Gastroesophageal sphincter (tissue), 4 donors: ENCODE results near the gene TET1. TPM values are rescaled to one million over a fixed set of nuclear protein-coding genes. Genes with fewer than 3 reads are reported as not detected.
"Not testable (repeated sequence)": the region's sequence is repeated elsewhere in the genome, so short reads cannot be mapped to it uniquely, and the experiment has no call there.

Experiments
- ATAC-seq: fragments of 150-250 bp; one replicate; pipeline ENCODE4 v1.9.1; 2016; ENCODE audit warnings: mild to moderate bottlenecking, moderate library complexity
- H3K27ac ChIP-seq, 4 donors: fragments of 200-600 bp; sonication (generic) in 3 of 4; 1 replicate in 3 of 4; 2 replicates in 1 of 4; pipeline ENCODE4 v1.5.1; 2016 to 2019
- H3K27me3 ChIP-seq: fragments of 200-600 bp; sonication (generic); one replicate; pipeline ENCODE4 v1.5.1; 2019
- H3K36me3 ChIP-seq, 2 donors: fragments of 200-600 bp; sonication (generic); one replicate each; pipeline ENCODE4 v1.5.1; 2019; ENCODE audit warnings: control low read depth in 1 of 2
- H3K4me1 ChIP-seq, 3 donors: fragments of 200-600 bp; sonication (generic); 1 replicate in 2 of 3; 2 replicates in 1 of 3; pipeline ENCODE4 v1.5.1; 2016 to 2019; ENCODE audit warnings: control low read depth in 2 of 3
- H3K4me3 ChIP-seq, 2 donors: fragments of 200-600 bp; sonication (generic); one replicate each; pipeline ENCODE4 v1.5.1; 2019; ENCODE audit warnings: mild to moderate bottlenecking in 1 of 2, moderate library complexity in 1 of 2
- H3K9me3 ChIP-seq, 3 donors: fragments of 200-600 bp; sonication (generic); one replicate each; pipeline ENCODE4 v1.5.1; 2017 to 2019; ENCODE audit warnings: control low read depth in 2 of 3
- CTCF ChIP-seq, 4 experiments: fragments of 200-600 bp in 2 of 4; fragments of 450-650 bp in 2 of 4; sonication (generic) in 1 of 4; IDR thresholded peaks; one replicate each; pipeline ENCODE4 v1.5.1; 2017 to 2019; ENCODE audit warnings: antibody characterized with exemption in 4 of 4, mild to moderate bottlenecking in 2 of 4, moderate library complexity in 2 of 4
- EP300 ChIP-seq: sonication (generic); formaldehyde crosslinking; IDR thresholded peaks from one replicate; pipeline ENCODE4 v1.6.1; 2017; ENCODE audit warnings: antibody characterized with exemption, mild to moderate bottlenecking
- POLR2A ChIP-seq, 2 donors: fragments of 450-650 bp; IDR thresholded peaks; one replicate each; pipeline ENCODE4 v1.6.1; 2017; ENCODE audit warnings: antibody characterized with exemption in 2 of 2, mild to moderate bottlenecking in 2 of 2, moderate library complexity in 1 of 2
- POLR2AphosphoS5 ChIP-seq: sonication (generic); formaldehyde crosslinking; IDR thresholded peaks from one replicate; pipeline ENCODE4 v1.6.1; 2017; ENCODE audit warnings: antibody characterized with exemption
- WGBS, 2 donors: methylation state at CpG; one replicate each; pipeline ENCODE4 v1.1.5; 2018; ENCODE audit warnings: low coverage in 1 of 2; 5-methylcytosine and 5-hydroxymethylcytosine counted together
- total RNA-seq, 4 donors: library from RNA; depleted of rRNA; stranded (reverse); fragments of >200 nt; gene quantifications; one replicate each; pipeline ENCODE4 v1.1.0, GENCODE V29; 2016

The TET1 gene
- 10 to 100 TPM in 2 of 4 donors, 1 to 10 TPM in 2; 7.2 to 14.5 (median 9.8) TPM for total RNA-seq

DNA sequence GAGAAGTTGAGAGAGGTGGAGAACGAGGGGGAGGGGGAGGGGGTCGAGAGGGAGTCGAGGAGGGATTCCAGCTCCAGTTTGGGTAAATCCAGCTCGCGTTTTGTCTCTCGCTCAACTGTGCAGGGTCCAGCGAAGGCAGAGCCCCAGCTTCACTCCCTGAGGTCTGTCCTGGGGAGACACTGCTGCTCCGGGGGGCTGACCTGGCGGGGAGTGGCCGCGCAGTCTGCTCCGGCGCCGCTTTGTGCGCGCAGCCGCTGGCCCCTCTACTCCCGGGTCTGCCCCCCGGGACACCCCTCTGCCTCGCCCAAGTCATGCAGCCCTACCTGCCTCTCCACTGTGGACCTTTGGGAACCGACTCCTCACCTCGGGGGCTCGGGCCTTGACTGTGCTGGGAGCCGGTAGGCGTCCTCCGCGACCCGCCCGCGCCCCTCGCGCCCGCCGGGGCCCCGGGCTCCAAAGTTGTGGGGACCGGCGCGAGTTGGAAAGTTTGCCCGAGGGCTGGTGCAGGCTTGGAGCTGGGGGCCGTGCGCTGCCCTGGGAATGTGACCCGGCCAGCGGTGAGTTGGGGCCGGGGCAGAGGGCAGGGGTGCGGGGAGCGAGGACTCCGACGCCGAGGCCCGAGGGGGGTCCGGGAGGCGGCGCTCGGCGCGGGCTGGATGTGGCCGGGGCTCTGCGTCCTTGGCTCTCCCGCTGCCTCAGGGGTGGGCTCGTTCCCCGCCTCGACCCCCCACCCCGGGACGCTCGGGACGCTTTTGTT is at the start of gene TET1:
TET1 (plus strand) TSS at position 152 of the 757 bp plus-strand sequence. CDS start 12,002 bp downstream, outside the sequence.
- WGBS, 2 donors, result 0% methylated on average over 7 of the region's 66 CpGs; no CpG with 5 or more reads in 1 of the 2 donors
- peak within 1 kb of the TSS in 3 of 4 donors; percentile 61 to 77 (median 74) for H3K27ac ChIP-seq

GRCh38 chr10:68516216-68516615 is 43.9 kb upstream of the TET1 start:
- ATAC-seq, H3K4me1 ChIP-seq, H3K27me3 ChIP-seq, H3K9me3 ChIP-seq, H3K27ac ChIP-seq, H3K4me3 ChIP-seq: not testable (repeated sequence)
- WGBS, 2 donors, result 81% methylated on average over 2 of the region's 2 CpGs; no CpG with 5 or more reads in 1 of the 2 donors
- H3K36me3 ChIP-seq, result peaks cover 0 to 71% of the 10 kb centered on the region in 2 donors

More for the DNA sequence above, at the start of gene TET1:
- TF ChIP-seq EP300 (no peak), POLR2AphosphoS5 (peak; percentile 48), POLR2A (IDR thresholded peaks at IDR 0.05) (peak; percentile 26 to 43), CTCF (IDR thresholded peaks at IDR 0.05) (no peak)
- ATAC-seq, result peak; percentile 73
- H3K4me1 ChIP-seq, result peaks cover 0 to 39% (median 0%) of the 10 kb centered on the region in 3 donors
- H3K36me3 ChIP-seq, result no peaks in the 10 kb centered on the region
- no peaks in the 10 kb centered on the region for H3K9me3 ChIP-seq
- no peaks in the 10 kb centered on the region for H3K27me3 ChIP-seq
- H3K4me3 ChIP-seq, result peak within 1 kb of the TSS; percentile 50 to 89

- Histone ChIP-seq H3K4me1 (no peaks in the 10 kb centered on the region), H3K27ac (no peak overlapping the region), H3K4me3 (no peak overlapping the region), H3K9me3 (no peaks in the 10 kb centered on the region), H3K27me3 (no peaks in the 10 kb centered on the region), H3K36me3 (peaks cover 0 to 74% of the 10 kb centered on the region in 2 donors)
- WGBS, 2 donors, result 63 to 65% methylated on average over 4 of the region's 4 CpGs
- TF ChIP-seq POLR2AphosphoS5 (no peak), CTCF (IDR thresholded peaks at IDR 0.05) (no peak), POLR2A (IDR thresholded peaks at IDR 0.05) (no peak), EP300 (no peak)
- no peak for ATAC-seq
Measured at GRCh38 chr10:68516766-68517165, 43.4 kb upstream of the TET1 start.

- Histone ChIP-seq H3K9me3 (no peaks in the 10 kb centered on the region), H3K27me3 (no peaks in the 10 kb centered on the region), H3K27ac (no peak overlapping the region), H3K4me3 (no peak overlapping the region), H3K4me1 (no peaks in the 10 kb centered on the region), H3K36me3 (peaks cover 0 to 78% of the 10 kb centered on the region in 2 donors)
- TF ChIP-seq POLR2AphosphoS5 (no peak), POLR2A (IDR thresholded peaks at IDR 0.05) (no peak), EP300 (no peak), CTCF (IDR thresholded peaks at IDR 0.05) (no peak)
- ATAC-seq, result no peak
- WGBS, 2 donors, result 89 to 92% methylated on average over 4 to 5 of the region's 5 CpGs
Measured at GRCh38 chr10:68517188-68517587, 42.9 kb upstream of the TET1 start.

GRCh38 chr10:68518609-68519008 is 41.5 kb upstream of the TET1 start:
- not testable (repeated sequence) for H3K4me1 ChIP-seq, H3K9me3 ChIP-seq, H3K27ac ChIP-seq, ATAC-seq, H3K4me3 ChIP-seq, H3K27me3 ChIP-seq
- peaks cover 0 to 81% of the 10 kb centered on the region in 2 donors for H3K36me3 ChIP-seq
- WGBS, 2 donors, result 88 to 94% methylated on average over 11 of the region's 11 CpGs

DNA sequence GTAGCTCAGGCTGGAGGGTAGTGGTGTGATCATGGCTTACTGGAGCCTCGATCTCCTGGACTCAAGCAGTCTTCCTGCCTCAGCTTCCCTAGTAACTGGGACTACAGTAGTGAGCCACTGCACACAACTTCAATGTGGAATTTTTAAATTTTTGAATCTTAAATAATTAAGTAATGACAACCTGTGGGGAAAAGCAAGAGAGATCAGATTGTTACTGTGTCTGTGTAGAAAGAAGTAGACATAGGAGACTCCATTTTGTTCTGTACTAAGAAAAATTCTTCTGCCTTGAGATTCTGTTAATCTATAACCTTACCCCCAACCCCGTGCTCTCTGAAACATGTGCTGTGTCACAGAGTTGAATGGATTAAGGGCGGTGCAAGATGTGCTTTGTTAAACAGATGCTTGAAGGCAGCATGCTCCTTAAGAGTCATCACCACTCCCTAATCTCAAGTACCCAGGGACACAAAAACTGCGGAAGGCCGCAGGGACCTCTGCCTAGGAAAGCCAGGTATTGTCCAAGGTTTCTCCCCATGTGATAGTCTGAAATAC is 34.6 kb upstream of the TET1 start:
- H3K4me3 ChIP-seq, ATAC-seq, H3K27ac ChIP-seq, H3K27me3 ChIP-seq, H3K9me3 ChIP-seq: not testable (repeated sequence)
- 40 to 72% methylated on average over 1 to 2 of the region's 5 CpGs for WGBS, 2 donors
- Histone ChIP-seq H3K36me3 (peaks cover 0 to 28% of the 10 kb centered on the region in 2 donors), H3K4me1 (peaks cover 0 to 24% (median 3%) of the 10 kb centered on the region in 3 donors)
